ENCODE data around the gene HMGB1.

Gene HMGB1
- total RNA-seq, result 240 to 320 (median 267) reads per million in 3 donors

GRCh38 chr13:30465593-30466357 is at the start of gene HMGB1:
Gene HMGB1 (minus strand): TSS chr13:30465936. CDS start chr13:30463680, 2,256 bp downstream.
- Histone ChIP-seq H3K27ac (ENCODE audit: insufficient read depth, low read length, poor library complexity, severe bottlenecking) (peak within 1 kb of the TSS; percentile 94), H3K36me3 (ENCODE audit: control insufficient read depth, insufficient read depth, low read length) (peaks cover 17% of the 10 kb centered on the region), H3K4me3 (ENCODE audit: insufficient read depth, low read depth, low read length, poor library complexity, severe bottlenecking) (peak within 1 kb of the TSS; percentile 92), H3K27me3 (replicated peaks; ENCODE audit: control insufficient read depth, insufficient read depth, low read length, poor library complexity, severe bottlenecking) (no peaks in the 10 kb centered on the region), H3K4me1 (ENCODE audit: control insufficient read depth, insufficient read depth, low read length, poor library complexity, severe bottlenecking) (peaks cover 26% of the 10 kb centered on the region), H3K9me3 (ENCODE audit: control insufficient read depth, low read length) (no peaks in the 10 kb centered on the region)
- peak; percentile 95 to 97 (median 97) for DNase-seq

- Histone ChIP-seq H3K9me3 (ENCODE audit: control insufficient read depth, low read length) (no peaks in the 10 kb centered on the region), H3K4me3 (ENCODE audit: insufficient read depth, low read depth, low read length, poor library complexity, severe bottlenecking) (no peak overlapping the region), H3K36me3 (ENCODE audit: control insufficient read depth, insufficient read depth, low read length) (no peaks in the 10 kb centered on the region), H3K27ac (ENCODE audit: insufficient read depth, low read length, poor library complexity, severe bottlenecking) (no peak overlapping the region), H3K4me1 (ENCODE audit: control insufficient read depth, insufficient read depth, low read length, poor library complexity, severe bottlenecking) (no peaks in the 10 kb centered on the region), H3K27me3 (replicated peaks; ENCODE audit: control insufficient read depth, insufficient read depth, low read length, poor library complexity, severe bottlenecking) (no peaks in the 10 kb centered on the region)
- DNase-seq, result no peak
These were observed 45.2 kb upstream of the HMGB1 start for GRCh38 chr13:30510811-30511371.

- H3K27me3 ChIP-seq (replicated peaks; ENCODE audit: control insufficient read depth, insufficient read depth, low read length, poor library complexity, severe bottlenecking), result no peaks in the 10 kb centered on the region
- no peaks in the 10 kb centered on the region for H3K36me3 ChIP-seq (ENCODE audit: control insufficient read depth, insufficient read depth, low read length)
- H3K4me3 ChIP-seq (ENCODE audit: insufficient read depth, low read depth, low read length, poor library complexity, severe bottlenecking), result no peak overlapping the region
- no peak for DNase-seq
- H3K27ac ChIP-seq (ENCODE audit: insufficient read depth, low read length, poor library complexity, severe bottlenecking), result no peak overlapping the region
- H3K9me3 ChIP-seq (ENCODE audit: control insufficient read depth, low read length), result no peaks in the 10 kb centered on the region
- no peaks in the 10 kb centered on the region for H3K4me1 ChIP-seq (ENCODE audit: control insufficient read depth, insufficient read depth, low read length, poor library complexity, severe bottlenecking)
These were observed 44.4 kb upstream of the HMGB1 start for GRCh38 chr13:30510091-30510490.

- H3K36me3 ChIP-seq (ENCODE audit: control insufficient read depth, insufficient read depth, low read length), result no peaks in the 10 kb centered on the region
- no peaks in the 10 kb centered on the region for H3K27me3 ChIP-seq (replicated peaks; ENCODE audit: control insufficient read depth, insufficient read depth, low read length, poor library complexity, severe bottlenecking)
- no peaks in the 10 kb centered on the region for H3K4me1 ChIP-seq (ENCODE audit: control insufficient read depth, insufficient read depth, low read length, poor library complexity, severe bottlenecking)
- H3K27ac ChIP-seq (ENCODE audit: insufficient read depth, low read length, poor library complexity, severe bottlenecking), result no peak overlapping the region
- no peak for DNase-seq
- no peak overlapping the region for H3K4me3 ChIP-seq (ENCODE audit: insufficient read depth, low read depth, low read length, poor library complexity, severe bottlenecking)
- no peaks in the 10 kb centered on the region for H3K9me3 ChIP-seq (ENCODE audit: control insufficient read depth, low read length)
These were observed 43.7 kb upstream of the HMGB1 start for GRCh38 chr13:30509254-30510050.

- no peak overlapping the region for H3K4me3 ChIP-seq (ENCODE audit: insufficient read depth, low read depth, low read length, poor library complexity, severe bottlenecking)
- no peak for DNase-seq
- no peaks in the 10 kb centered on the region for H3K4me1 ChIP-seq (ENCODE audit: control insufficient read depth, insufficient read depth, low read length, poor library complexity, severe bottlenecking)
- no peaks in the 10 kb centered on the region for H3K27me3 ChIP-seq (replicated peaks; ENCODE audit: control insufficient read depth, insufficient read depth, low read length, poor library complexity, severe bottlenecking)
- H3K36me3 ChIP-seq (ENCODE audit: control insufficient read depth, insufficient read depth, low read length), result no peaks in the 10 kb centered on the region
- H3K27ac ChIP-seq (ENCODE audit: insufficient read depth, low read length, poor library complexity, severe bottlenecking), result no peak overlapping the region
- no peaks in the 10 kb centered on the region for H3K9me3 ChIP-seq (ENCODE audit: control insufficient read depth, low read length)
These were observed 38.3 kb upstream of the HMGB1 start for GRCh38 chr13:30504081-30504480.

- DNase-seq, result no peak
- H3K4me1 ChIP-seq (ENCODE audit: control insufficient read depth, insufficient read depth, low read length, poor library complexity, severe bottlenecking), result no peaks in the 10 kb centered on the region
- no peak overlapping the region for H3K4me3 ChIP-seq (ENCODE audit: insufficient read depth, low read depth, low read length, poor library complexity, severe bottlenecking)
- H3K36me3 ChIP-seq (ENCODE audit: control insufficient read depth, insufficient read depth, low read length), result no peaks in the 10 kb centered on the region
- H3K27ac ChIP-seq (ENCODE audit: insufficient read depth, low read length, poor library complexity, severe bottlenecking), result no peak overlapping the region
- no peaks in the 10 kb centered on the region for H3K27me3 ChIP-seq (replicated peaks; ENCODE audit: control insufficient read depth, insufficient read depth, low read length, poor library complexity, severe bottlenecking)
- H3K9me3 ChIP-seq (ENCODE audit: control insufficient read depth, low read length), result no peaks in the 10 kb centered on the region
These were observed 36.5 kb upstream of the HMGB1 start for GRCh38 chr13:30502237-30502636.

- H3K27me3 ChIP-seq (replicated peaks; ENCODE audit: control insufficient read depth, insufficient read depth, low read length, poor library complexity, severe bottlenecking), result no peaks in the 10 kb centered on the region
- no peak overlapping the region for H3K4me3 ChIP-seq (ENCODE audit: insufficient read depth, low read depth, low read length, poor library complexity, severe bottlenecking)
- no peaks in the 10 kb centered on the region for H3K36me3 ChIP-seq (ENCODE audit: control insufficient read depth, insufficient read depth, low read length)
- no peaks in the 10 kb centered on the region for H3K9me3 ChIP-seq (ENCODE audit: control insufficient read depth, low read length)
- no peaks in the 10 kb centered on the region for H3K4me1 ChIP-seq (ENCODE audit: control insufficient read depth, insufficient read depth, low read length, poor library complexity, severe bottlenecking)
- H3K27ac ChIP-seq (ENCODE audit: insufficient read depth, low read length, poor library complexity, severe bottlenecking), result no peak overlapping the region
- DNase-seq, result no peak
These were observed 33.6 kb upstream of the HMGB1 start for GRCh38 chr13:30499338-30499737.

GRCh38 chr13:30496147-30496546 is 30.4 kb upstream of the HMGB1 start:
- no peaks in the 10 kb centered on the region for H3K36me3 ChIP-seq (ENCODE audit: control insufficient read depth, insufficient read depth, low read length)
- DNase-seq, result no peak
- H3K27ac ChIP-seq (ENCODE audit: insufficient read depth, low read length, poor library complexity, severe bottlenecking), result no peak overlapping the region
- no peaks in the 10 kb centered on the region for H3K27me3 ChIP-seq (replicated peaks; ENCODE audit: control insufficient read depth, insufficient read depth, low read length, poor library complexity, severe bottlenecking)
- no peak overlapping the region for H3K4me3 ChIP-seq (ENCODE audit: insufficient read depth, low read depth, low read length, poor library complexity, severe bottlenecking)
- H3K9me3 ChIP-seq (ENCODE audit: control insufficient read depth, low read length), result no peaks in the 10 kb centered on the region
- no peaks in the 10 kb centered on the region for H3K4me1 ChIP-seq (ENCODE audit: control insufficient read depth, insufficient read depth, low read length, poor library complexity, severe bottlenecking)

GRCh38 chr13:30495746-30496145 is 30.0 kb upstream of the HMGB1 start:
- Histone ChIP-seq H3K27me3 (replicated peaks; ENCODE audit: control insufficient read depth, insufficient read depth, low read length, poor library complexity, severe bottlenecking) (no peaks in the 10 kb centered on the region), H3K4me3 (ENCODE audit: insufficient read depth, low read depth, low read length, poor library complexity, severe bottlenecking) (no peak overlapping the region), H3K4me1 (ENCODE audit: control insufficient read depth, insufficient read depth, low read length, poor library complexity, severe bottlenecking) (no peaks in the 10 kb centered on the region), H3K36me3 (ENCODE audit: control insufficient read depth, insufficient read depth, low read length) (no peaks in the 10 kb centered on the region), H3K27ac (ENCODE audit: insufficient read depth, low read length, poor library complexity, severe bottlenecking) (no peak overlapping the region), H3K9me3 (ENCODE audit: control insufficient read depth, low read length) (no peaks in the 10 kb centered on the region)
- no peak for DNase-seq
